A549 (cell line): ENCODE results near the gene GCHFR. TPM values are rescaled to one million over a fixed set of nuclear protein-coding genes. Genes with fewer than 3 reads are reported as not detected.

ENCODE experiments used
- ATAC-seq, 2 experiments: fragments of 200-7000 bp in 1 of 2; fragments of >200 bp in 1 of 2; cut with Nextera tagmentation in 1 of 2; cut with Tn5 transposase in 1 of 2; 3 replicates each; pipeline versions ENCODE4 v1.8.0 to v1.9.1; 2018 to 2020; ENCODE audit warnings: mild to moderate bottlenecking in 1 of 2, moderate library complexity in 1 of 2
- CTCF ChIA-PET: fragments of 300-600 bp; sonication (Branson Sonifier 250); formaldehyde crosslinking; extraction: SDS; loops from one replicate; lab custom pipeline; 2021; ENCODE audit warnings: antibody characterized with exemption, inconsistent platforms; lab: Yijun Ruan, JAX
- POLR2A ChIA-PET: fragments of 350-600 bp; formaldehyde crosslinking; extraction: SDS; loops from one replicate; lab custom pipeline; 2021; ENCODE audit warnings: antibody characterized with exemption, inconsistent platforms; lab: Yijun Ruan, JAX
- DNase-seq, 2 experiments: peaks; one replicate each; pipeline versions ENCODE4 v3.0.0 to v3.0.0-alpha.2; 2011 to 2016; ENCODE audit warnings: low read depth in 1 of 2, low spot score in 1 of 2
- FAIRE-seq: peaks from 2 replicates; lab custom pipeline; 2011; peaks lifted over from hg19 to GRCh38; lab: Jason Lieb, UNC
- H3K27ac ChIP-seq, 2 experiments: fragments of >200 bp; sonication (Bioruptor Twin); formaldehyde crosslinking; 3 replicates each; pipeline ENCODE4 v1.5.1; 2016 to 2017
- H3K4me1 ChIP-seq: fragments of >200 bp; sonication (Bioruptor Twin); formaldehyde crosslinking; 3 replicates; pipeline ENCODE4 v1.6.1; 2016
- H3K4me2 ChIP-seq: fragments of >200 bp; sonication (Bioruptor Twin); formaldehyde crosslinking; 3 replicates; pipeline ENCODE4 v1.6.1; 2016
- H3K4me3 ChIP-seq: fragments of >200 bp; sonication (Bioruptor Twin); formaldehyde crosslinking; 3 replicates; pipeline ENCODE4 v1.5.1; 2016
- H3K9me3 ChIP-seq: fragments of >200 bp; sonication (Bioruptor Twin); formaldehyde crosslinking; 3 replicates; pipeline ENCODE4 v1.6.1; 2016
- ATOH8 ChIP-seq: fragments of 250-450 bp; sonication (Bioruptor Pico); IDR thresholded peaks from 2 replicates; pipeline ENCODE4 v1.5.0; 2020; ENCODE audit warnings: low read depth, mild to moderate bottlenecking, moderate library complexity
- BHLHE40 ChIP-seq: IDR thresholded peaks from 2 replicates; pipeline ENCODE4 v1.6.1; 2012; ENCODE audit warnings: low read depth, low read length, inconsistent platforms
- CBX2 ChIP-seq: fragments of 200-600 bp; sonication (generic); IDR thresholded peaks from 2 replicates; pipeline ENCODE4 v1.6.1; 2016; ENCODE audit warnings: low read depth, mild to moderate bottlenecking, borderline replicate concordance
- CHD2 ChIP-seq: fragments of 150-350 bp; IDR thresholded peaks from 2 replicates; pipeline ENCODE4 v1.6.1; 2014; ENCODE audit warnings: low read length; ENCODE audit not compliant: partially characterized antibody
- CHD4 ChIP-seq: fragments of 200-600 bp; sonication (generic); IDR thresholded peaks from 2 replicates; pipeline ENCODE4 v1.6.1; 2016; ENCODE audit warnings: antibody characterized with exemption, mild to moderate bottlenecking, borderline replicate concordance
- FOSL2 ChIP-seq, 2 experiments: fragments of 450-650 bp in 1 of 2; fragments of >200 bp in 1 of 2; sonication (Bioruptor Twin) in 1 of 2; formaldehyde crosslinking; IDR thresholded peaks; 2 replicates each; pipeline versions ENCODE4 v1.5.0 to v1.6.1; 2016 to 2020; ENCODE audit warnings: mild to moderate bottlenecking in 1 of 2, moderate library complexity in 1 of 2
- FOXS1 ChIP-seq: fragments of 250-450 bp; sonication (Bioruptor Pico); IDR thresholded peaks from 2 replicates; pipeline ENCODE4 v1.5.0; 2020; ENCODE audit warnings: mild to moderate bottlenecking, moderate library complexity
- GATA3 ChIP-seq: IDR thresholded peaks from 2 replicates; pipeline ENCODE4 v1.6.1; 2012; ENCODE audit warnings: borderline replicate concordance
- HES2 ChIP-seq: fragments of >200 bp; sonication (Bioruptor Twin); formaldehyde crosslinking; IDR thresholded peaks from 2 replicates; pipeline ENCODE4 v1.6.1; 2016
- HMGXB4 ChIP-seq: fragments of 250-450 bp; sonication (Bioruptor Pico); IDR thresholded peaks from 2 replicates; pipeline ENCODE4 v1.5.0; 2021; ENCODE audit warnings: mild to moderate bottlenecking, moderate library complexity, borderline replicate concordance
- HOXB5 ChIP-seq: fragments of 250-450 bp; sonication (Bioruptor Pico); IDR thresholded peaks from 2 replicates; pipeline ENCODE4 v1.5.0; 2020; ENCODE audit warnings: mild to moderate bottlenecking, moderate library complexity
- JUN ChIP-seq, 2 experiments: fragments of >200 bp; sonication (Bioruptor Twin); formaldehyde crosslinking; IDR thresholded peaks; 2 replicates in 1 of 2; 3 replicates in 1 of 2; pipeline ENCODE4 v1.6.1; 2016 to 2017
- JUNB ChIP-seq: fragments of >200 bp; sonication (Bioruptor Twin); formaldehyde crosslinking; IDR thresholded peaks from 2 replicates; pipeline ENCODE4 v1.6.1; 2016
- PBX3 ChIP-seq: IDR thresholded peaks from 2 replicates; pipeline ENCODE4 v1.6.1; 2012
- PHF8 ChIP-seq: fragments of 200-600 bp; sonication (generic); IDR thresholded peaks from 2 replicates; pipeline ENCODE4 v1.6.1; 2016; ENCODE audit warnings: low read depth, mild to moderate bottlenecking, antibody characterized with exemption, moderate library complexity, borderline replicate concordance
- POLR2AphosphoS2 ChIP-seq: conservative IDR thresholded peaks from 2 replicates; pipeline ENCODE4 v1.6.1; 2012; ENCODE audit warnings: low read length, improper control_type of control experiment, inconsistent platforms
- WGBS: methylation state at CpG from one replicate; pipeline ENCODE4 v1.1.6; 2017; ENCODE audit errors: missing lambda C conversion rate; 5-methylcytosine and 5-hydroxymethylcytosine counted together
- polyA plus RNA-seq, 4 experiments: library from polyadenylated mRNA; depleted of rRNA in 3 of 4; stranded (reverse); fragments of >200 nt; fragmentation: RNase III in 1 of 4; extraction: RNeasy Plus Mini Kit Qiagen cat#74134 plus additional on column Dnase treatment in 1 of 4; gene quantifications; 2 replicates in 3 of 4; 3 replicates in 1 of 4; pipeline ENCODE4 v1.2.3, GENCODE V29; 2011 to 2017
- TF ChIP-seq, protein P1 (sequence below): fragments of 450-650 bp; IDR thresholded peaks from 2 replicates; pipeline ENCODE4 v1.6.1; 2014; ENCODE audit warnings: antibody characterized with exemption
- TF ChIP-seq, protein P2 (sequence below): IDR thresholded peaks from 2 replicates; pipeline ENCODE4 v1.6.1; 2012; ENCODE audit warnings: low read depth, borderline replicate concordance
- TF ChIP-seq, protein P3 (sequence below): fragments of >200 bp; sonication (Bioruptor Twin); formaldehyde crosslinking; IDR thresholded peaks from 3 replicates; pipeline ENCODE4 v1.5.1; 2016
- TF ChIP-seq, protein P4 (sequence below): fragments of 150-350 bp; IDR thresholded peaks from 2 replicates; pipeline ENCODE4 v1.6.1; 2014; ENCODE audit warnings: low read depth, mild to moderate bottlenecking, low read length

Gene GCHFR
- polyA plus RNA-seq, 2 of the 4 experiments (the other 2 are of a cell fraction): 6.9 to 7.7 TPM

DNA sequence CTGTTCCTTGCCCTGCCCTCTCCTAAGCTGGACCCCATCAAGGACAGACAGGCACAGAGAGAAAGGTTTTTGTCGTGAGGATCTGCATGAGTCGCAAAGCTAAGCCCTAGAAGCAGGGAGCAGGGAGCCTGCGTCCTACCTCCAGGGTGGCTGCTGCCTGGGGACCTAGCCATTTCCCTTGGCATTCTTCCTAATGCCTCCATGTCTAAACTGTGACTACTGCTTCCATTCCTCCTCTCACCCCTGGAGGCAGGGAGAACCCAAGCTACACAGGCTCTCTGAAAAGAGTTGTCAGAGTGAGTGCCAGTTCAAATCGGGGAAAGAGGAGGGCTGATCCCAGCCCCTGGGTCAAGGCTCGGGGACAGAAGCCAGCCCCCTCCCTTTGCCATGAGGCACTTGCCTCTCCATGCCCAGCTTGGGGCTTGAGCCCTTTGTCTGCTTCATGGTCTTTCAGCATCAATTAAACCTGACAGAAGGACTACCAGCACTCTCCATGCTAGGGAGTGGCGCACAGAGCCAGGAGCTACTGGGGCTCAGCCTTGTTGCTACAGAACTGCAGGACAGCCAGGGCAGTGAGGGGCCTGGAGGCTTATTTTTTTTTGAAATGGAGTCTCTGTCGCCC lies 2.4 kb downstream of the GCHFR start:
- no peaks in the 10 kb centered on the region for H3K9me3 ChIP-seq
- ChIA-PET CTCF (interaction anchor here (1.0 to 6.1 kb wide), 5 partner anchors 11 to 92 kb away, joined by 3 to 40 read pairs (median 9); no protein-coding TSS in a partner anchor), POLR2A (interaction anchor here (0.5 kb wide), 1 partner anchor 128 kb away, joined by 3 read pairs; the partner anchor contains the start of gene VPS18)
- DNase-seq (no peak), ATAC-seq (no peak), FAIRE-seq (no peak)
- no peak overlapping the region for H3K4me2 ChIP-seq
- no peak overlapping the region for H3K27ac ChIP-seq
- peaks cover 14% of the 10 kb centered on the region; the same call in 2 of the 3 replicates for H3K4me1 ChIP-seq
- TF ChIP-seq CHD2: no peak
- no peak for TF ChIP-seq CHD4
- TF ChIP-seq, protein P1, sequence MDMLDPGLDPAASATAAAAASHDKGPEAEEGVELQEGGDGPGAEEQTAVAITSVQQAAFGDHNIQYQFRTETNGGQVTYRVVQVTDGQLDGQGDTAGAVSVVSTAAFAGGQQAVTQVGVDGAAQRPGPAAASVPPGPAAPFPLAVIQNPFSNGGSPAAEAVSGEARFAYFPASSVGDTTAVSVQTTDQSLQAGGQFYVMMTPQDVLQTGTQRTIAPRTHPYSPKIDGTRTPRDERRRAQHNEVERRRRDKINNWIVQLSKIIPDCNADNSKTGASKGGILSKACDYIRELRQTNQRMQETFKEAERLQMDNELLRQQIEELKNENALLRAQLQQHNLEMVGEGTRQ: no peak
- TF ChIP-seq, protein P2, sequence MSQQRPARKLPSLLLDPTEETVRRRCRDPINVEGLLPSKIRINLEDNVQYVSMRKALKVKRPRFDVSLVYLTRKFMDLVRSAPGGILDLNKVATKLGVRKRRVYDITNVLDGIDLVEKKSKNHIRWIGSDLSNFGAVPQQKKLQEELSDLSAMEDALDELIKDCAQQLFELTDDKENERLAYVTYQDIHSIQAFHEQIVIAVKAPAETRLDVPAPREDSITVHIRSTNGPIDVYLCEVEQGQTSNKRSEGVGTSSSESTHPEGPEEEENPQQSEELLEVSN: no peak
- no peak for TF ChIP-seq PHF8
- TF ChIP-seq, protein P3, sequence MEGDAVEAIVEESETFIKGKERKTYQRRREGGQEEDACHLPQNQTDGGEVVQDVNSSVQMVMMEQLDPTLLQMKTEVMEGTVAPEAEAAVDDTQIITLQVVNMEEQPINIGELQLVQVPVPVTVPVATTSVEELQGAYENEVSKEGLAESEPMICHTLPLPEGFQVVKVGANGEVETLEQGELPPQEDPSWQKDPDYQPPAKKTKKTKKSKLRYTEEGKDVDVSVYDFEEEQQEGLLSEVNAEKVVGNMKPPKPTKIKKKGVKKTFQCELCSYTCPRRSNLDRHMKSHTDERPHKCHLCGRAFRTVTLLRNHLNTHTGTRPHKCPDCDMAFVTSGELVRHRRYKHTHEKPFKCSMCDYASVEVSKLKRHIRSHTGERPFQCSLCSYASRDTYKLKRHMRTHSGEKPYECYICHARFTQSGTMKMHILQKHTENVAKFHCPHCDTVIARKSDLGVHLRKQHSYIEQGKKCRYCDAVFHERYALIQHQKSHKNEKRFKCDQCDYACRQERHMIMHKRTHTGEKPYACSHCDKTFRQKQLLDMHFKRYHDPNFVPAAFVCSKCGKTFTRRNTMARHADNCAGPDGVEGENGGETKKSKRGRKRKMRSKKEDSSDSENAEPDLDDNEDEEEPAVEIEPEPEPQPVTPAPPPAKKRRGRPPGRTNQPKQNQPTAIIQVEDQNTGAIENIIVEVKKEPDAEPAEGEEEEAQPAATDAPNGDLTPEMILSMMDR: no peak
- TF ChIP-seq BHLHE40: no peak
- no peak for TF ChIP-seq PBX3
- no peak for TF ChIP-seq POLR2AphosphoS2
- TF ChIP-seq JUNB: no peak
- TF ChIP-seq JUN (IDR thresholded peaks at IDR 0.05): no peak
- TF ChIP-seq HMGXB4 (CRISPR knock-in tag): no peak
- TF ChIP-seq ATOH8 (CRISPR knock-in tag): no peak
- 80% methylated on average over 4 of the region's 7 CpGs for WGBS
- no peak overlapping the region for H3K4me3 ChIP-seq

GRCh38 chr15:40766906-40767837 lies 3.3 kb downstream of the GCHFR start:
- Histone ChIP-seq H3K4me1 (peaks cover 14% of the 10 kb centered on the region; the same call in 2 of the 3 replicates), H3K9me3 (no peaks in the 10 kb centered on the region), H3K4me2 (no peak overlapping the region), H3K4me3 (no peak overlapping the region), H3K27ac (no peak overlapping the region)
- WGBS: 82% methylated on average over 23 of the region's 32 CpGs
- ATAC-seq: peak in 1 of 2 experiments; percentile 18; a peak in 1 of 6 replicates
- no peak for FAIRE-seq
- ChIA-PET POLR2A (interaction anchor here (0.5 kb wide), 1 partner anchor 127 kb away, joined by 3 read pairs; the partner anchor contains the start of gene VPS18), CTCF (interaction anchor here (0.6 to 6.1 kb wide), 7 partner anchors 10 to 89 kb away, joined by 3 to 40 read pairs (median 9); no protein-coding TSS in a partner anchor)
- DNase-seq: peak in 1 of 2 experiments; percentile 23
- TF ChIP-seq, protein P4, sequence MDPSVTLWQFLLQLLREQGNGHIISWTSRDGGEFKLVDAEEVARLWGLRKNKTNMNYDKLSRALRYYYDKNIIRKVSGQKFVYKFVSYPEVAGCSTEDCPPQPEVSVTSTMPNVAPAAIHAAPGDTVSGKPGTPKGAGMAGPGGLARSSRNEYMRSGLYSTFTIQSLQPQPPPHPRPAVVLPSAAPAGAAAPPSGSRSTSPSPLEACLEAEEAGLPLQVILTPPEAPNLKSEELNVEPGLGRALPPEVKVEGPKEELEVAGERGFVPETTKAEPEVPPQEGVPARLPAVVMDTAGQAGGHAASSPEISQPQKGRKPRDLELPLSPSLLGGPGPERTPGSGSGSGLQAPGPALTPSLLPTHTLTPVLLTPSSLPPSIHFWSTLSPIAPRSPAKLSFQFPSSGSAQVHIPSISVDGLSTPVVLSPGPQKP: no peak
- TF ChIP-seq JUN (IDR thresholded peaks at IDR 0.05) (no peak), GATA3 (no peak), HMGXB4 (CRISPR knock-in tag) (no peak), FOXS1 (CRISPR knock-in tag) (no peak), CBX2 (no peak), HES2 (no peak), HOXB5 (no peak), FOSL2 (IDR thresholded peaks at IDR 0.05) (no peak), FOSL2 (CRISPR knock-in tag; IDR thresholded peaks at IDR 0.05) (no peak)
